ENCODE measurements around the gene MYH9.
A peak's percentile ranks its signal among the peaks of the same experiment; 100 is the strongest.
"Not testable (repeated sequence)": the region's sequence is repeated elsewhere in the genome, so short reads cannot be mapped to it uniquely, and the experiment has no call there.

Gene MYH9

GRCh38 chr22:36306227-36306626 is 81.5 kb downstream of the MYH9 start:
- DNase-seq = no peak

DNA sequence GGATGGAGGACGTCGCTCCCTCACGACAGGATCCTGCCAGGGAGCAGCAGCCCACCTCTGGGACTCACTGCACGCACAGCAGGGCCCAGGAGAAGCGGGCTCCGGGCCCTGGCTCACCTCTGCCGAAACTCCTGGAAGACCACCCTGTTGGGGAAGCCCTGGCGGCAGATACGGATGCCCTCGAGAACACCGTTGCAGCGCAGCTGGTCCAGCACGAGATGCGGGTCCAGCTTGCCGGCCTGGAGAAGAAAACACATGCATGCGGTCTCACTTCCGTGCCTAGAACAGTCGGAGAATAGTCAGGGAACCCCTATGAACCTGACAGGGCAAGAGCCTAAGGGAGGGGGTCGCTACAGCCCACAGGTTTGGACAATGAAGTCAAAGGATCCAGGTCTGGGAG is 82.0 kb downstream of the MYH9 start:
- DNase-seq = no peak

DNA sequence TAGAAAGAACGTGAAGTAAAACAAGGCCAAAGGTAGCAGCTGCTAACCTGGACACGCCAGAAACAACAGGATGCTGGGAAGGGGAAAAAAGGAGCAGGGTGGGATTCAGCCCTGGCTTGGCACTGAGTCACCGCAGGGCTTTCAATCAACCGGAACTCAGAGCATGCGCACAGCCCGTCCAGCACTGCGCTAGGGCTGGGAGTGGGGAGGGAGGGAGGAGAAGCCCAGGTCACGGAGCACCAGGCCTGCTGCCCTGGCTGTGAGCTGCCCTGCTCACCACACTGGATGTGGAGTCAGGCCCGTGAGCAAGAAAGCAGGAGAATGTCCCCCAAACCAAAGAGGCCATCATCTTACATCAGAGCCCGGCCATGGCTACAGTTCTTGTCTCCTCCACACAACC is 83.3 kb downstream of the MYH9 start:
- no peak for DNase-seq

GRCh38 chr22:36303874-36304273 is 83.9 kb downstream of the MYH9 start:
- no peak for DNase-seq

DNA sequence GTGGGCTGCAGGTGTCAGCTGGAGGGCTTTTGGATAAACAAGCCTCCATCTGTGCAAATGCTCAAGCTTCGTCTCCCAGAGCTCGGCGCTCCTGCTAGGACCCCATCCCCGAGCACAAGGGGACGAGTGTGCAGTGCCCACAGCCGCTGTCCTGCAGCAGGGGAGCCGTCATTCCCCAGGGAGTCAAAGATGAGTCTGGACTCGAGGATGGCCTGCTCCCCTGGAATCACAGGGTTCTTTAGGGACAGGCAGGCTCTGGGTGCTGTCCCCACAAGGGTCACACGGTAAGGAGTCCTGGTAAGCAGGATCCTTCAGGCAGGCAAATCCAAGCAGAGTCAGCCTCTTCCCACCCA is 84.7 kb downstream of the MYH9 start:
- no peak for DNase-seq

DNA sequence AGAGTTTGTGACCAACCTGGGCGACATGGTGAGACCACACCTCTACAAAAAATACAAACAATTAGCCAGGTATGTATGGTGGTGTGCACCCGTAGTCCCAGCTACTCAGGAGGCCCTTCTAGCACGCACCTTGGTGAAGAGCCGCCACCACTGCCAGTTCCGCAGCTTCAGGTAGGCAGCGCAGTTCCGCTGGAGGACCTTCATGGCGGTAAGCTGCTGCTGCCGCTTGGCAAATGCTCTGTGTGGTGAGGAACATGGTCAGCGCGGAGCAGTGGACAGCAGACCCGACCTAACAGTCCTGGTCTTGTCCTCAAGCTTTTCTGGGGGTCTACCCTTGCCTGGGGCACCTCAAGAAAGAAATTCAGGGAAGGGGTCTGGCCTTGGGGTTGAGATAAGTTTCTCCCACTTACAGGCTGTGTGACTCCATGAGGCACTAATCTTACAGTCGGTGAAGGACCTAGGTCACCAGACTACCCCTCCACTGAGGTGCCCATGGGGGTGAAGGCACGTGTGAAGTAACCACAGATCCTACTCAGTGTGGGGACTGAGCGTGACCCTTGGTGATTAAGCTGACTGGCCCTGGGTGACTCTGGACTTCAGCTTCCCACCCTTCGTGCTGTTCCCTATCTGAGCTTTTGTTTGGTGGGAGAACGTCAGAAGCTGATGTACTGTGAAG is 85.2 kb downstream of the MYH9 start:
- no peak for DNase-seq

GRCh38 chr22:36301851-36302250 is 85.9 kb downstream of the MYH9 start:
- DNase-seq = no peak

GRCh38 chr22:36301384-36301828 is 86.4 kb downstream of the MYH9 start:
- peak; percentile 77 for DNase-seq

DNA sequence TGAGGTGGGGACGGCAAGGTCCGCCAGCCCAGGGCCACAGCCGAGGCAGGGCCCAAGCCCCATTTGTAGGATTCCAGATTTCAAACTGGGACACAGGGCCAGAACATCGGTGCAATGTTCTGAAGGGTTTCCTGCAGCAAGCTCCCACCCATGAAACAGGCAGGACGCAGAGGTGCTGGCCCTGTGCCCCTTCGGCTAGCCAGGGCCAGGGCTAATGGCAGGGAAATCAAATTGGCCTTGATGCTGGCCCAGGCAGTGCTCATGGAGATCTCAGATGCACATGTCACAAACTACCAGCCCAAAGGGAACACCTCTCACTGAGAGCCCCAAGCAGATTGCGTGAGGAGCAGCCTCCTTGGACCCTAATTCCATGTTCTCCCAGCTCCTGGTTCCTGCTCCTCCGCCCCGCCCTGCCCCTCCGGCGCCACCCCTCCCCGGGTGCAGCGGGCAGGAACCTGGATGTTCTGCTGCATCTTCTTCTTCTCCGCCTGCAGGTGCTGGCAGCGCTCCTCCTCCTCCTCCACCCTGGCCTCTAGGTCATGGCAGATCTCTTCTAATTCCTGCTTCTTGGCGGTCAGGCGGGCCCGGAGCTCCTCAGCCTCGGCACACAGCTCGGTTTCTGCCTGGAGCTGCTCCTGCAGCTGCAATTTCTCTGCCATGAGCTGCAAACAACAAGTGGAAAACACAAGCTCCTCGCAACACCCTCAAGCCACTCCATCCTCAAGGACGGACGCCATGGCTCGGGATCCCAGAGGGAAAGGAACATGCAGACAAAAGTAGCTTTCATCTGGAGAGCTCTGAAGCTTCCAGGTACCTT is 87.2 kb downstream of the MYH9 start:
- no peak for DNase-seq

DNA sequence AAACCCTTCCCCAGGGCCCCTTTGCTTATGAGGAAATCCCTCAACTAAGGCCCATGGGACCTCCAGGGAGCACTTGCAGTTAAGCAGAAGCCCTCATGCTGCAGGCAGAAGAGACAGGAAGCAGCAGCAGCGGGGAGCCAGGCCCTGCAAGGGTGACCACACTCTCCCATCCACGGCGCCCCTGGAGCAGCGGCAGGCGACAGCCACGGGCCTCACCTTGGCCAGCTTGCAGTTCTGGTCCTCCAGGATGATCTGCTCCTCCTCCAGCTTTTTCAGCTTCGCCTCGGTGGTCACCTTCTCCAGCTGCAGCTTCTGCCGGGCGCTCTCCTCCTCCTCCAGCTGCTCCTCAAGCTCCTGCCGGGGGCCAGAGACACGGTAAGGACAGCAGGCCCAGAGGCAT is 87.9 kb downstream of the MYH9 start:
- DNase-seq = no peak

GRCh38 chr22:36299295-36299694 is 88.5 kb downstream of the MYH9 start:
- no peak for DNase-seq

DNA sequence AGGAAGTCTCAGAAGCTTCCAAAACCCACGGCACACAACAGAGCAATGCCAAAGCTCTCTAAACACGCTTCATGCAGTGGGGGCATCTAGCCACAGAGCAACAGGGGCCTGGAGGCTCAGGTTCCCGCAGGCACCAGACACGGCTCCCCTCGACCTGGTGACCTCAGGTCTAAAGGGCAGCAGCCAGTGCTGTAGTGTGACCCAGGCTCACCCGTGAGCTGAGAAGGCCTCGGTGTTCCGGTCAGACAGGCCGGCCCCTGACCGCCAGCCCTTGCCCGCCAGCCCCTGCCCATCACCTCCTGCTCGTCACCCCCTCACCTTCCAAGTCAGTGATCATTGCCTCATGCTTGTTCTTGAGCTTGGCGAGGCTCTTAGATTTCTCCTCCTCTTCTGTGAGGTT is 89.2 kb downstream of the MYH9 start:
- DNase-seq = no peak

DNA sequence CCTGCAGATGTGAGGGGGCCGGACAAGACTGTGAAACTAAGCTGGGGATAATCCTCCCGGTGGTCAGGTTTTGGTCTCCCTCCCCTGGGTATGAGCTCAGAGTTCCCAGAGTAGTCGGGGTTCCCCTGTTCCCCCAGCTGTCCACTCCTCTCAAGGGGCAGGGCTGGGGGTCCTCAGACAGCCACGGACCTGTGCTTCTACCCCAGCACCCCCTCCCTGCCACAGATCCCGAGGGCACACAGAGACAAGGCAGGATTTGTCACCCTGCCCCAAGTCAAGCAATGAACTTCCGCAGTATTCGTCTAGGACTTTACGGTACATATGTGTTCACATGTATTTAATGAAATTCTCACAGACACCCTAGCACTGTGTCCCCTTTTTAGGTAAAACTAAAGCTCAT is 89.6 kb downstream of the MYH9 start:
- DNase-seq = no peak

- DNase-seq = no peak
These were observed 90.2 kb downstream of the MYH9 start for GRCh38 chr22:36297568-36297967.

DNA sequence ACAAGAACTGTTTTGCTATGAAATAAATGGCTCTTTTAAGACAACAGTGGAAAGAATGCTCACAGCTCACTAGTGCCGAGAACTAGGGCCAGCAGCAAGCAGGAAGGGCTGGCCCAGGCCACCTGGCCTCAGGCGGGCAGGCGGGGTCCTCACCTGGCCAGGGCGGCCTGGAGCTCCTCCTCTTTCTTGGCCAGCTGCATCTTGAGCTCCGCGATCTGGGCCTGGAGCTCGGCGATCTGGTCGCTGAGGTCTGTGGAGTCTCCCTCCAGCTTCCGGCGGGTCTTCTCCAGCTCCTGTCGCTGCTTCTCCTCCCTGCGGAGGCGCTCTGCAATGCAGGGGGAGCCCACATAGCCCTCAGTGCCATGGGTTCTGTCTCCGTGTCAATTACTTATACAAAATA is 91.1 kb downstream of the MYH9 start:
- DNase-seq = no peak

GRCh38 chr22:36295247-36295646 is 92.5 kb downstream of the MYH9 start:
- no peak for DNase-seq

DNA sequence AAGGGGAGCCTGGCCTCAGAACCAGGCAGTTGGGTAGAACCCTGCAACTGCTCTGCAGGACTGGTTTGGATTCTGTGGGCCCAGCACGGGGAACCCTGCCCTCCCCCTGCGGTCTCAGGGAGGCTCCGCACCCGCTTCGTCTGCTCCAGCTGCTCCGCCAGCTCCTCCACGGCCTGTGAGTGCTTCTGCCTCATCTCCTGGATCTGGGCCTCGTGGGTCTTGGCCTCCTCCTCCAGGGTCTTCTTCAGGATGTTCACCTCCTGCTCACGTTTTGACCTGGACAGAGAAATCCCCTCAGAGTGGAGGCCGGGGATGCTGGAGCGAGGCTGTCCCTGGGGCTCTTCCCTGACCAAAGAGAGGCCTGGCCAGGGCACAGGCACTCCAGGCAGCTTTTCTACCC is 93.0 kb downstream of the MYH9 start:
- DNase-seq = no peak

DNA sequence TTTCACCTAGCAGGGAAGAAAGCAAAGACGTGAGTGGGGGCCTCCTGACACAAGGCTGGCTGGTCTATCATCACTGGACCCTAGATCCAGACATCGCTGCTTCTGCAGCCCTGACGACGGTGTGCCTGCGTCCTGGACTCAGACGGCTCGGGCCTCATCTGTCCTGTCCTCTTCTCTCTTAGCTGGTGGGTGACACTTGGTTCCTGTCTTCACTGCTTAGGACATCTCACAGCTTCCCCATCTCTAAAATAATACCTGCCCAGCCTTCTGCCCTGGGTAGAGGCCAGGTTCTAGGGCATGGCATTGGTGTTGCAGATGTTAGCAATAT is 93.5 kb downstream of the MYH9 start:
- no peak for DNase-seq

GRCh38 chr22:36293606-36294292 is 94.0 kb downstream of the MYH9 start:
- no peak for DNase-seq

GRCh38 chr22:36292823-36293530 is 94.8 kb downstream of the MYH9 start:
- no peak for DNase-seq

GRCh38 chr22:36291831-36292740 is 95.7 kb downstream of the MYH9 start:
- DNase-seq = no peak

- not testable (repeated sequence) for DNase-seq
These were observed 97.2 kb downstream of the MYH9 start for GRCh38 chr22:36290391-36291075.

All from activated CD4-positive, CD25-positive, alpha-beta regulatory T cell treated with anti-CD3 and anti-CD28 coated beads, Interleukin-2, amount 50 U/mL, for 72 hours (primary cell).